Fibroblast of peridontal ligament (primary cell): ENCODE measurements around the gene ARHGEF16.

Experiments
- DNase-seq: peaks from one replicate; pipeline ENCODE4 v3.0.0-alpha.2; 2010; ENCODE audit errors: extremely low read depth

Gene ARHGEF16

DNA sequence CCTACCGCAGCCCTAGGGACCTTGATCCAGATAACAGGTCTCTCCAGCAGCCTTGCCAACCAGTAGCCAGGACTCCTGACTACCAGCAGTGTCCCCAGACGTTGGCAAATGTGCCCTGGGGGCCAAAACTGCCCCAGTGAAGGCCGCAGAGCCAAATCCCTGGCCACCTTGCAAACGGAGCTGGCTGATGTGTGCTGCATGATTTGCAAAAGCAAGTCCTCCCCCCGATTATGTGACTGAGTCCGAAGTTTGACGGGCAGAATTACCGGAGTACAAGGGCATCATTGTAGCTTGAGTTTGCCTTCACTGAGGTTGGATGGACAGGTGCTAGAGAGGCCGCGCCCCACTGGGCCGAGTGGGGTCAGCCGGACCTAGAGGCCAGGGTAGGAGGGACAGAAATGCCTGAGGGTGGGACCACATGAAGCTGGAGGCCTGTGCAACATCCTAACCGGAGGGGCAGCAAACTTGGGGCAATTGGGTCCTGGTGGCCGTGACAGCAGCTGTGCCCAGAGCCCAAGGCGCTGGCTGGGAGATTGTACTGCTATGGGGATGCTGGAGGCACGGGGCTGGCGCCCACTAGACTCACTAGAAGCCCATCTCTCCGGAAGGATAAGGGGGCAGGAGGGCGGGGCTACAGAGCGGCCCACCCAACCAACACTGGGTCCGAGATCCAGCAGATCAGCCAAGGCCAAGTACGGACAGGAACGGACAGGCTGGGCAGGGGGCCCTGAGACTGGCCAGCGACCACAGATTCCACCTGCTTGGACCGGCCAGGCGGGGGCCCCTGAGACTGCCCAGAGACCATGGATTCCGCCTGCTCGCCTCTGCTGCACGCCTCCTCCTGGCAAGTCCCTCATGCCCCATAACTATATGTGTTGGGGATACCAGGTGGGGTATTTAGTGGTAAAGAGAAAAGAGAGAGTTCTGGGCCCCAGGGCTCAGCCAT, 2.8 kb downstream of the ARHGEF16 start:
- DNase-seq = no peak

DNA sequence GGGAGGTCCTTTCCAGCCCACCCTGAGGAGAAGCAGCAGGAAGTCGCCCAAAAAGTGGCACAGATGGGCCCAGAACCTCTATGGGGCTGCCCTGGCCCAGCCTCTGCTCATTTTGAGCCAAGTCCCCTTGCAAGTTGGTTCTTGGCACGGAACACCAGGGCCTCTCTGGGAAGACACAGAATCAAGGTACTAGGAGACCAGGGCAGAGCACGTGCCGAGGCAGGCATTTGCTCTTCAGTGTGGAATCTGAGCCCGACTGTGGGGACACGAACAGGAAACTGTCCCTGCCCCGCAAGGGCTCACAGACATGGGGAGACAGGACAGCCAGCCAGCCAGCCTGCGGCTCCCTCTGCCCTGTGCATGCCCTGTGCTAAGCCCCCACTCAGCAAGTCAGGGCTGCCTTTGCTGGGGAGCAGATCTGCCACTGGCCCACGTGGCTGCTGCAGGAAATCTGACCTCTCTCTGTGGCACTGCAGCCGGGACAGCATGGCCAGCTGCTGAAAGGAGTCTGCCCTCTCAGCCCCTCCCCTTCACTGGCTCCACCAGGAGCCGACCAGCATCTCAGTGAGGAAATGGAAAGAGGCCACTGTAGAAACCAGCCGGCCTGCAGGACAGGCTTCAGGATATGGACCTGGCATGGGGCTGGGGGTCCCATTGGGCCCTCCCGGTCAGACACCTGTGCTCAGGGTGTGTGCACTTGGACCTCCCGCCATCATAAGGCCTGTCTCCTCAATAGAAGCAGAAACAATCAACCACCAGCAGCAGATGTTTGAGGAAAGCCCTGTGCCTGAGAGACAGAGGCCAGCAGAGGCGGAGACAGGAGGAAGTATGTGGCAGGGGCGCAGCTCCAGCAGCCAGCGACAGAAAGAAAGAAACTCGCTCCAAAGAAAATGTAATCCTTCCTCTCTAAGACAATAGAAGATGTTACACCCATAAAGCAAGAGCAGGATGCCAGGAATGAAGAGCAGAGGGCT, 3.7 kb downstream of the ARHGEF16 start:
- DNase-seq = no peak

DNA sequence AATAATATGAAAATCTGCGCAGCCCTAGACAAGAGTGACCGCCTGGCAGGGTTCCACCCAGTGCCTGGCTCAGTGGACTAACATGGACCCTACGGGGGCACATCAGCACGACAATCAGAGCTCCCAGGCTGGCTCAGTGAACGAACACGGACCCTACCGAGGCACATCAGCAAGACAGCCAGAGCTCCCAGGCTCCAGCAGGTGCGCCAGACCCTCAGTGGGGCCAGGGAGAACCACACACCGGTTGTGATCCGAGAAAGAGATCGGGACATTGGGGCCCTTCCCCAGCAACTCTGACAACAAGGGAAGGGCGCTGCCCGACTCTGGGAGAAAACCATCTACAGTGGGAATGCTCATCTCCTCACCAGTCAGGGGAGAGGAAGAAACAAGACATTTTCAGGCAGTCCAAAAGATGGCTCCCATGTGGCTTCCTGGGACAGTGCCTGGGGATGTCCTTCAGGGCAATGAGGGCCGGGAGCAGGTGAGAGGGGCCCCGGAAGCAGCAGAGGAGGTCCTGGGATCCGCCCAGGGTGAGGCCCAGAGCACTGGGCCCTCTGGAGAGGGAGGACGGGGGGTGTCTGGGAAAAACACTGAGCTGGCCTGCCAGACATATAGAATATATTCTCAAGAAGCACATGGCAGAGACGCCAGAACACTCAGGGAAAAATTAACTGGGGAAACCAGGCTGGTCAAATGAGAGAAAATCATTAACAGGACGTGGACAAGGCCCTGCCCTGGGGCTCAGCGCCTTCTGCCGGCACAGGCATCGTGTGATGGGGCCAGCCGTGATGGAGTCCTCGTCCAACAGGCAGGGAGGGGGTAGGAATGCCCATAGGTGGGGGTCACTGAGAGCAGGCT, 4.8 kb downstream of the ARHGEF16 start:
- DNase-seq = no peak

DNA sequence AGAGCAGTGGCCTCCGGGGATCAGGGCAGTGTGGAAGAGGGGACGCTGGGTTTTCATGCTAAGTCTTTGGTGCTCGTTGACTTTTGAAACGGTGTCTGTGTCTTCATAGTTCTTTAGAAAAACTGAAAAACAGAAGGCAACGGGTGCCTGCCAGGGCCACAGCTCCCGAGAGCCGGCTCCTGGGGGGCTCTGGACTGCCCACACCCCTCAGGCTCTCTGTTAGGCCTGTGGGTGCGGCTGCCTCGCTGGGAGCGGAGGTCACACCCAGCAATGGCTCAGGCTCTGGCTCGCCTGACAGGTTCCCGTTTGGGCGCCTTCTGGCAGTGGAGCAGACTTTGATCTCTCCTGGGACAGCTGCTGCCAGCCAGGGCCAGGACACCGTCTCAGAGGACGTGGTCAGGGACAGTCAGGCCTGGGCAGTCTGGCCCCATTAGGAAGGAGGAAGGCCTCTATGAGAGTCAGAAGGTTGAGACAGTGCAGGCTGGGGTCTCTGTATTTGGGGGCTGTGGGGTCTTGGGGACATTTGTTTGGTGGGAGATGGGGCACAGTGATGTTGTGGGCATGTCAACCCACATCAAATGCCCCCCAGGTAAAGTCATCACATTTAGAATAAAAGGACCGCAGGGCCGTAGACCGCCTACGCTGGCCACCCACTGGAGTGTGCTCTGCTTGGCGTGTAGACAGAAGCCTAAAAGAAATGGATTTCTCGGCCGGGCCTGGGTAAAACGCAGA, 5.6 kb downstream of the ARHGEF16 start:
- no peak for DNase-seq

DNA sequence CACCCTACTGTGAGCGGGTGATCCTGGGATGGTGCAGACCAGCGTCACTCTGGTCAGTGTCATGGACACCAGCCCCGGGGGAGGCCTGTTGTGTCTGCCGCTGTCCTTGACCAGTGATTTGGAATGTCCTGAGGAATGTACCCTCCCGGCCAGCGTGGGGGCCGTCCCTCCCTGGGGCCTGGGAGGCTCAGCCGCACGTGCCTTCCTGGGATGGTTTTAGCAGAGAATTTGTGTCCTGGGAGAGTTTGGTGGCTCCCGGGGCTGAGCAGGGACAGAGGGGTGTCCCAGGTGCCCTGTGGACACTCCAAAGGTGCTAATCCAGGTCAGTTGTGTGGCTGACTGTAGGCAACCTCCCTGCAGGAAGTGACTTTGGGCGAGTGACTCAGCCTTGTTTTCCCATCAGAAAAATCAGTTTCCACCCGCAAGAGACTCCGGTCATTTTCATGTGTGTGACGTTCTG, 6.2 kb downstream of the ARHGEF16 start:
- no peak for DNase-seq

DNA sequence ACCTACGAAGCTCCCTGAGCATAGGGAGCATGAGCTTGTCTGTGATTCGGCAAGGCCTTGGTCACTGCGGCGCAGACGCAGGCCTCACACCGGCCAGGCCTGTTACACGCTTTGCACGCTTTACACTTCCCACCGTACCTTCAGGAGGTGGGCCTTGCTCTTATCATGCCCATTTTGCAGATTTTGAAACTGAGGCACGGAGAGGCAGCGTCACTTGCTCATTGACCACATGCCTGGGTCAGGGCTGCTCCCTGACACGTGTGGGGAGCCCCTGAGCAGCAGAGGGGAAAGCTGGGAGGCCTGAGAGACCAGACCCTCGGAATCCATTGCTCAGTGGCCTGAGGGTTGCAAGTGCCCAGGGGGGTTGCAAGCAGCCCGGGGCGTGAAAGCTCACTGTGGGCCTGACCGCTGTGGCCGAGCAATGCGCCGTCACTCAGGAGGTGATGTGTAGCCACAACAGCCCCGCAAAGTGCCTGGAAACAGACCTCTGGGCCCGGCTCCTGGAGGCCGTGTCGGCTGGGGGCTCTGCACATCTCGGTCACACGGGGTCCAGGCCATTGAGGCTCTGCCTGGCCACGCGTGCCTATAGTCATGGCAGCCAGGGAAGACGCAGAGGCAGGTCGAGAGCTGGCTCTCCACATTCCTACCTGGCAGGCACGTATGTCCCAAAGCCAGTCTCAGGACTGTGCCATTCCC, 6.9 kb downstream of the ARHGEF16 start:
- DNase-seq = no peak

DNA sequence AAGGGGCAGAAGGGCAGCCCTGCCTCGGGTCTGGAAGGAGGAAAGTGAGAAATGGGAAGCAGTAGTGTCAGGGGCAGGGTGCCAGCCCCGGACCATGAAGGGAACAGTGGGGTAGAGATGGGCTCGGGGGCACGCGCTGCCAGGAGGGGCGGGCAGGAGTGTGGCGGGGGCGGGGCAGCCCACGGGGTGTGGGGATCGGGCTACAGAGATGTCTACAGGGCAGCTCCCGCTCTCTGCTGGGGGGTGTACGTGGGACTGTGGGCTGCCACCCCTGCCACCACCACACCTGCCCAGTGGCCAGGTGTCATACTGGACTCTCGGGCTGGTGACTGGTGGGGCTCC, 7.4 kb downstream of the ARHGEF16 start:
- DNase-seq = no peak

DNA sequence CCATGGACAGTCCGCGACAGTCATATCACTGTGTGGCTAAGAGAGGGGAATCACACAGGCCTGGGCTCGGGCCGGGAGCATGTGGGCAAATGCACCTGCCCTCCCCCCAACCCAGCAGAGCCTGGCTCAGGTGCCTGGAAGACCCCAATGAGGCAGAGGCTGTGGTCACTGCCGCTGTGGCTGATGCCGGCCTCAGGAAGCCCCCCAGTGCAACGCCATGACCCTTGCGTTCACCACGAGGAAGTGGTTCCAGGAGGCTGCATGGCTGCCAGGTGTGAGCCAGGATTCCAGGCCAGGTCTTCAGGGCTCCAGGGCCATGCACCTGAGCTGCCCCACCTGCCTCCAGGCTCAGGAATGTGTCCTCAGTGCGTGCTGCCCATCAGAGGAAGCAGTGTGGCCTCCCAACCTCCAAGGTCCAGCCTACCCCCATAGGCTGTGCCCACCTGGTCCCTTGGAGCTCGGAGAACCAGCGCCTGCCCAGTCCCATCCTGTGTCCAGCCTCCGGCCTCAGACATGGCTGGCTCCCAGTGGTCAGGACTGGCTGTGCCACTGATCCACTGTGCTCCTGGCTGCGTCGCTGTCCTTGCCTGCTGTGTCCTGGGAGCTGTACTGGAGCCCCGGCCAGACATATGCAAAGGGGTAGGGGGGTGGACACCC, 8.0 kb downstream of the ARHGEF16 start:
- DNase-seq = no peak

DNA sequence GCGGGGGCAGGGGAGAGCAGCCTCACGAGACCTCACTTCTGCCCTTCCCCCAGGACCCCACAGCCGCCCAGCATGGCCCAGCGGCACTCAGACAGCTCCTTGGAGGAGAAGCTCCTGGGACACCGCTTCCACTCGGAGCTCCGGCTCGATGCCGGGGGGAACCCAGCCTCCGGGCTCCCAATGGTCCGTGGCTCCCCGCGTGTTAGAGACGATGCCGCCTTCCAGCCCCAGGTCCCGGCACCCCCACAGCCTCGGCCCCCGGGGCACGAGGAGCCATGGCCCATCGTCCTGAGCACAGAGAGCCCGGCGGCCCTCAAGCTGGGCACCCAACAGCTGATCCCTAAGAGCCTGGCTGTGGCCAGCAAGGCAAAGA, 8.5 kb downstream of the ARHGEF16 start:
- no peak for DNase-seq

DNA sequence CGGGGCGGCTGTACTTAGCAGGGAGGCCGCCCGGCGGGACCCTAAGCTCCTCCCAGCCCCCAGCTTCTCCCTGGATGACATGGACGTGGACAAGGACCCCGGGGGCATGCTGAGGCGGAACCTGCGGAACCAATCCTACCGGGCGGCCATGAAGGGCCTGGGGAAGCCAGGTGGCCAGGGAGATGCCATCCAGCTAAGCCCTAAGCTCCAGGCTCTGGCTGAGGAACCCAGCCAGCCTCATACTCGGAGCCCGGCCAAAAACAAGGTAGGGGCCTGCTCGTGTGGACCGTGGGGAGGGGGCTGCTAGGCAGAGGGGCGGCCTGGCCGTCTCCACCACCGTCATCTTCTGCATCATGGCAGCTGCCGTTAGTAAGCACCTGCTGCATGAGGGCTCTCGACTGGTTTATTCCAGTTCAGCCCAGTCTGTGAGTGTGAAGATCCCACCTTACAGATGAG, 9.0 kb downstream of the ARHGEF16 start:
- no peak for DNase-seq

DNA sequence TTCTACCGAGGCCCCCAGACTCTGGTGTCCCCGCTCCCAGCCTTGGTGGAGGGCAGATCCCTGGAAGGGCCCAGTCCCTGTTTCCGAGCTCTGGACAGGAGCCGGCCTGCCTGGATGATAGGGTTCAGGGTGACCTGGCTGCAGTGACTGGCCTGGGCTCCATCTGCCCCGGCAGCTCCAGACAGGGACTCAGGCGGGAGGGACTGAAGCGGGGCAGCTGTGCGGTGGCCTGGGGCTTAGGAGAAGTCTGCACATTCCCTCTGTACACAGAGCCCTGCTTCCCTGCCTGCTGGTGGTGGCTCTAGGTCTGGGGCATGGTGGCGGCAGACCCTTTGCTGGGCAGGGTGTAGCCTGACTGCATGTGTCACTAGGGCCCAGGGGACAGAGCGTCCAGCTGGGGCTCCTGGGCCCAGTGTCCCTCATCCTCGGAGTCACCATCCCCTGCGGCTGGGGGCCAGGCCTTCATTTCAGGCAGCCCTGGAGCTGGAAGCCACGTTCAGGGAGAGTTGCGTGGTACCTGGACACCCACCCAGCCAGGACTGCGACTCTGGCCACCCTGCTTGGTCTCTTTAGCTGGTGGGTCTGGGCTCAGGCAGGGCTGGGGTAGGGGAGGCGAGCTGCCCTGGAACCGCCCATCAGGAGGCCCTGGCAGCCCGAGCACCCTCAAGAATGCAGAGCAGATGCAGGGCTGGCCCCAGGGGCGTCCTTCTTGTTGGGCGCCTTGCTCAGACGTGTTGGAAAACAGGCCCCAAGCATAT, 9.6 kb downstream of the ARHGEF16 start:
- DNase-seq = no peak

DNA sequence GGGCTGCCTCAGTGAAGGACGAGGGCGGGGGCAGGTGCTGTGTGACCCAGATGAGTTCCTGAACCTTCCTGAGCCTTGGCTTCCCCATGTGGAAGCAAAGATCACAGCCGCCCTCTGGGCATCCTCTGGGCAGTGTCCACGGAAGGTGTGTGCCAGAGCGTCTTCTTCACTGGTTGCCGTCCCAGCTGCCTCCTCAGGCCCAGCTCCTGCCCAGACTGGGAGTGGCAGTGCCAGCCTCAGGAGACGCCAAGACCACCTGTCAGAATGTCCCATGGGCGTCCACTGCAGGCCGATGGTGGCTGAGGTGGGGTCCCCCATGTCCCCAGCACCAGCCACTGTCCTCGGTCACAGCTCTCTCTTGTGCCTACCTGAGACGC, 10.2 kb downstream of the ARHGEF16 start:
- DNase-seq = no peak

DNA sequence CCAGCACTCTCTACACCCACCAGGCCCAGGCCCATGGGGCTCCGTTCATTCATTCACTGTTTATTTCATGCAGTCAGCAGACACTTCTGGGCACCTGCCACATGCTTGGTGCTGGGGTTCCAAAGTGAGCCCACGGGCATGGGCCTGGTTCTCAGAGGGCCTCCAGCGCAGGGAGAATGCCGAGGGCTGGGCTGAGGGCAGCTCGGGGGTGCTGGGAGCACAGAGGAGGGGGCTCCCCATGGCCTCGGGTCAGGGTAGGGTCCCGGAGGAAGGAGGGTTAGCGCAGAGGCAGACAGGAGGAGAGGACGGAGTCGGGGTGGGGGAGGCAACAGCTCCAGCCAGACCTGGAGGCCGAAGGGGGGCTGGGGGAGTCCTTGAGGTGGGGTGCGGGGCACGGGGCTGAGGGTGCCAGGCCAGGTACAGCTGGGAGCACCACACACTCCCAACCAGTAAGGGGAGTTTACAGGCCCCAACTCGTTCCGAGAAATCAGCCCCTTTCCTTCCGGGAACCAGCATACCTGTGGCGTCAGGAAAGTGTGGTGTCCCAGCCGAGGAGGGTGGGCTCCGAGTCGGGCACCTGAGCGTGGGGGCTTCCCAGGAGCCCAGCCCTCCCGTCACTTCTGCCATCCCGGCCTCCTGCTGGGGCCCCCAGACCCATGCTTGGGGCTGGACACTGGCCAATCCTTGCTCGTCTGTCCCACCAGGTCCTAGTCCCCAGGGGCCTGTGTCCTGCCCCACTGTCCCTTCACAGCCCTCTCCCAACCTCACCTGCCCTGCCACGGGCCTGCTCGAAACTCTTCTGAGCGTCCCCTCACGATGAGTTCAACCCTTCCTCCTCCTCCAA, 10.8 kb downstream of the ARHGEF16 start:
- no peak for DNase-seq

DNA sequence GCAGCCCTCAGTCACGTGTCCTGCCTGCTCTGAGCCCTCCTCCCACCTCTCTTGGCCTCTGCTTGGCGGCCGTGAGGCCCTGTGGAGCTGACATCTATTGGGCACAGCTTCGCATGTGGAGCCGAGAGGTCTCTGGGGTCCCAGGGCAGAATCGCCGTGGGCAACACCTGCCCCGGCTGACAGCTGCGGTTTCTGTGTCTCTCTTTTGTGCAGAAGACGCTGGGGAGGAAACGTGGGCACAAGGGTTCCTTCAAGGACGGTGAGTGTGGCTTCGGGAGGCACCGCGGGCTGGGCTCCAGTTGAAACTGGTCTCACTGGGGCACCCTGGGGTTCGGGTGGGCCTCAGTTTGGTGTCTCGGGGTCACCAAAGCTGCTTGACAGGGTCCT, 11.5 kb downstream of the ARHGEF16 start:
- DNase-seq = no peak

DNA sequence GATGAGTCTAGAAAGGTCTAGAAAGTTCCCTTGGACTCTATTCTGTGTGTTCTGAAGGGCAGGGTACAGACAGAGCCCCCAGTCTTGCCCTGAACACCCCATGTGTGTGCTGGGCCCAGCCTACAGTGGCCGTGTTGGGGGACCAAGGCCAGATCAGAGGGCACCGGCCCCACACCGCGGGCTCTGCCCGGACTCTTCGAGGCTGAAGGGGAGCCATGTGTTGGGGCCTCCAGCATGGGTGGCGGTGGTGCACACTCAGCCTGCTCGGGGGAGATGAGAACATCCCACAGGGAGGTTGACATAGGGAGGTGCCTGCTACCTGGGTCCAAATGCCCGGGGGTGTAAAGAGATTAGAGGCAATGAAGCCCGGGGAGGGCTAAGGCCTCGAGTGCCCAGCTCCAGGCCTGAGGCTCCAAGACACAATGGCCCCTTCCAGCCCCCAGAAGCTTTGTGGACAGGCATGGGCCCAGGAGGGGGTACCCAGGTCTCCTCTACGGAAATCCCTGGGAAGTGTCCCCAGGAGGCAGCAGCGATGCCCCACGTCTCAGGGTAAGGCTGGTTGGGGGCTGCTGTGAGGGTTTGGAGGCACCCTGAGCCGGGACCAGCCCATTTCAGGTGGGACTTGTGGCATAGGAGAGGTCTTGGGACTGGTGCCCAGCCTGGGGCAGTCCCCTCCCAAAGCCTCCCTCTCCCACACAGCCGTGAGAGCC, 12.1 kb downstream of the ARHGEF16 start:
- DNase-seq = no peak

DNA sequence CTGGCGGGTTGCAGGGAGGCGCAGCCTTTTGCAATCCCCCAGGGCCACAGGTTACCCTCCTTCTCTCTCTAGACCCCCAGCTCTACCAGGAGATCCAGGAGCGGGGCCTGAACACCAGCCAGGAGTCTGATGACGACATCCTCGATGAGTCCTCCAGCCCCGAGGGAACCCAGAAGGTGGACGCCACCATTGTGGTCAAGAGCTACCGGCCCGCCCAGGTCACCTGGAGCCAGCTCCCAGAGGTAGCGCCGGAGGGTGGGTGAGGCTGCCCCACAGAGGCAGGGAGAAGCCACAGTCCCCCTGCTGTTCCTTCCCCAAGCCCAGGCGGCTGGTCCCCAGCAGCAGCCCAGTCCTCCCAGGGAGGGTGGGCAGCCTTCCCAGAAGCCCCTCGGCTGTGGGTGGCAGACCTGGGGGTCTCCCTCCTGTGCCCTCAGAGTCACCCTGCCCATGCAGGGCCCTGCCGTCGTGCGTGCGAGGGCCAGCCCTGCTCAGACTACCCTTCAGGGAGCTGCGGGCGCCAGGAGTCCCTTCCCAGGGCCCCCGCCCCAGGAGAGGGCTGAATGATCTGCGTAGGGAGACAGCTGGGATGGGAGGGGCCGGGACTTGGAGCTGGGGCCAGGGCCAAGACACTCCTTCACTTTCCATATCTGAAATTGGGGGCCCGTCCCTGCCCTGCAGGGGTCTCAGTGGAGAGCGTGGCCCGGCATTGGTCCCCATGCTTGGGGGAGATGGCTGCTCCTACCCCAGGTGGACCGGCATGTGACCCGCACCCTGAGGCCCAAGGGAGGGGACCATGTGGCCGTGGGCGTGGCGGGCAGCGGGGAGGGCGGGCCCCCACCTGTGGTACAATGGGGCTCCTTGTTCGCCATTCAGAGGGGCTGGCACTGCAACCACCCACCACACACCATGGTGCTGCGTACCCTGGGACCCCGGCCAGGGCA, 12.9 kb downstream of the ARHGEF16 start:
- DNase-seq = no peak
